ENCODE measurements around the gene SLC39A7.
A peak's percentile ranks its signal among the peaks of the same experiment; 100 is the strongest.

The SLC39A7 gene

GRCh38 chr6:33212857-33213165 is 12.1 kb downstream of the SLC39A7 start:
- no peak for DNase-seq (ENCODE audit: low read depth)
- peak overlapping the region; percentile 42 for H3K4me3 ChIP-seq (ENCODE audit: low read depth, low read length)
- TF ChIP-seq, protein P1, sequence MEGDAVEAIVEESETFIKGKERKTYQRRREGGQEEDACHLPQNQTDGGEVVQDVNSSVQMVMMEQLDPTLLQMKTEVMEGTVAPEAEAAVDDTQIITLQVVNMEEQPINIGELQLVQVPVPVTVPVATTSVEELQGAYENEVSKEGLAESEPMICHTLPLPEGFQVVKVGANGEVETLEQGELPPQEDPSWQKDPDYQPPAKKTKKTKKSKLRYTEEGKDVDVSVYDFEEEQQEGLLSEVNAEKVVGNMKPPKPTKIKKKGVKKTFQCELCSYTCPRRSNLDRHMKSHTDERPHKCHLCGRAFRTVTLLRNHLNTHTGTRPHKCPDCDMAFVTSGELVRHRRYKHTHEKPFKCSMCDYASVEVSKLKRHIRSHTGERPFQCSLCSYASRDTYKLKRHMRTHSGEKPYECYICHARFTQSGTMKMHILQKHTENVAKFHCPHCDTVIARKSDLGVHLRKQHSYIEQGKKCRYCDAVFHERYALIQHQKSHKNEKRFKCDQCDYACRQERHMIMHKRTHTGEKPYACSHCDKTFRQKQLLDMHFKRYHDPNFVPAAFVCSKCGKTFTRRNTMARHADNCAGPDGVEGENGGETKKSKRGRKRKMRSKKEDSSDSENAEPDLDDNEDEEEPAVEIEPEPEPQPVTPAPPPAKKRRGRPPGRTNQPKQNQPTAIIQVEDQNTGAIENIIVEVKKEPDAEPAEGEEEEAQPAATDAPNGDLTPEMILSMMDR (IDR thresholded peaks at IDR 0.05; ENCODE audit: low read depth, low read length): no peak
- TF ChIP-seq MYC (IDR thresholded peaks at IDR 0.05; ENCODE audit: low read depth, low read length): no peak
- TF ChIP-seq, protein P2, sequence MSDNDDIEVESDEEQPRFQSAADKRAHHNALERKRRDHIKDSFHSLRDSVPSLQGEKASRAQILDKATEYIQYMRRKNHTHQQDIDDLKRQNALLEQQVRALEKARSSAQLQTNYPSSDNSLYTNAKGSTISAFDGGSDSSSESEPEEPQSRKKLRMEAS (IDR thresholded peaks at IDR 0.05; ENCODE audit: low read depth, low read length): no peak
- TF ChIP-seq POLR2A (IDR thresholded peaks at IDR 0.05; ENCODE audit: extremely low read depth, insufficient read length): no peak

GRCh38 chr6:33213166-33213988 is 12.7 kb downstream of the SLC39A7 start:
- DNase-seq (ENCODE audit: low read depth): peak; percentile 65
- TF ChIP-seq MYC (IDR thresholded peaks at IDR 0.05; ENCODE audit: low read depth, low read length) (no peak), POLR2A (IDR thresholded peaks at IDR 0.05; ENCODE audit: extremely low read depth, insufficient read length) (no peak)
- TF ChIP-seq, protein P1 (IDR thresholded peaks at IDR 0.05; ENCODE audit: low read depth, low read length): no peak
- TF ChIP-seq, protein P2 (IDR thresholded peaks at IDR 0.05; ENCODE audit: low read depth, low read length): no peak
- H3K4me3 ChIP-seq (ENCODE audit: low read depth, low read length): peak overlapping the region; percentile 42

DNA sequence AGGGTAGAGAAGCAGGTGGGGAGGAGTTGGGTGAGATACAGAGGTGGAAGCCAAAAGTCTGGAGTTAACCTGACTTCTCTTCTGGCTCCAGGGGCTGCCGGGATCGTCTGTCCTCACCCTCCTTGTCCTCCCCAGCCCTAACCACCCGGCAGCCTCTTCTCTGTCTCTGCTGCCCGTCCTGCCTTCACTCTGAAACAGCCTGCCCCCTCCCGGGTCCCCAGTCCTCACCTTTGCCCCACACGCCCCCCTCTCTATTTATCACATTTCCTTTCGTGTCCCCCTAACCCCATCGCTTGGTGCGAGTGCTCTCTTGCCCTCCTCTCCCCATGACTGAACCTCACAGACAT is 13.3 kb downstream of the SLC39A7 start:
- peak overlapping the region; percentile 19 for H3K4me3 ChIP-seq (ENCODE audit: low read depth, low read length)
- peak; percentile 3 for DNase-seq (ENCODE audit: low read depth)
- TF ChIP-seq, protein P1 (IDR thresholded peaks at IDR 0.05; ENCODE audit: low read depth, low read length): no peak
- TF ChIP-seq, protein P2 (IDR thresholded peaks at IDR 0.05; ENCODE audit: low read depth, low read length): no peak
- TF ChIP-seq MYC (IDR thresholded peaks at IDR 0.05; ENCODE audit: low read depth, low read length): no peak

DNA sequence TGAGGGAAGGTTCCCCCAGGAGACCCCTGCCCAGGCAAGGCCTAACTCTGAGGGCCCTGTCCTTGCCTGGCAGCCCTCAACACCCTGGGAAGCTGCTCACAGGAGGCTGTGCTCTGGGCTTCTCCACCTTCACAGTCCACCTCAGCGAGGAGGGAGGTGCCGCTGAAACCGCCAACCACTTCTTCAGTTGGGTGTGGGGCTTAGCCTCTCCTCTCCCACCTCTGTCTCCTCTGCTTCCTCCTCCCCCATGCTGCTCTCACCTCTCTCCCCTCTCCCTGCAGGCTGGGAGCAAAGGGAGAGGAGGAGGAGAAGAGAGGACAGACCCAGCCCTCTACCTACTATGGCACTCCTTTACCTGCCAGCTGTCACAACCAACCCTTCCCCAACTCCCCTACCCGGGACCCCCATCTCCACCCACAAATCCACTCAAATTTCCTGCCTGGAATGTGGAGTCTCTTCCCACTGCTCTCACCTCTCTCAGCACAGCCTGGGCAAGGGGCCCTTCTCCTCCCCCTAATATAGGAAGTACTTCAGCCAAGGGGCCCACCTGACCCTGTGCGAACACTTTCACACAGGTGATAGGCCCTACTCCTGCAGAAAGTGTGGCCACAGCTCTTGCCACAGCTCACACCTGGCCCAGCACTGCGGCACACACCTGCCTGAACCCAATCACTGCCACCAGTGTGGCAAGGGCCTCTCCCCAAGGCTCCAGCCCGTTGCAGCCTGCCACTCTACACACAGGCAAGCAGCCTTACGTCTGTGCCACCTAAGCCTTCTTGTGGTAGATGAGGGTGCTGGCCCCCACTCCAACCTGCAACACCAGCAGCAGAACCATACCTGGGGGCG is 14.8 kb downstream of the SLC39A7 start:
- DNase-seq (ENCODE audit: low read depth): peak; percentile 0
- TF ChIP-seq MYC (IDR thresholded peaks at IDR 0.05; ENCODE audit: low read depth, low read length) (no peak), POLR2A (IDR thresholded peaks at IDR 0.05; ENCODE audit: extremely low read depth, insufficient read length) (no peak)
- TF ChIP-seq, protein P1 (IDR thresholded peaks at IDR 0.05; ENCODE audit: low read depth, low read length): no peak
- TF ChIP-seq, protein P2 (IDR thresholded peaks at IDR 0.05; ENCODE audit: low read depth, low read length): no peak
- no peak overlapping the region for H3K4me3 ChIP-seq (ENCODE audit: low read depth, low read length)

DNA sequence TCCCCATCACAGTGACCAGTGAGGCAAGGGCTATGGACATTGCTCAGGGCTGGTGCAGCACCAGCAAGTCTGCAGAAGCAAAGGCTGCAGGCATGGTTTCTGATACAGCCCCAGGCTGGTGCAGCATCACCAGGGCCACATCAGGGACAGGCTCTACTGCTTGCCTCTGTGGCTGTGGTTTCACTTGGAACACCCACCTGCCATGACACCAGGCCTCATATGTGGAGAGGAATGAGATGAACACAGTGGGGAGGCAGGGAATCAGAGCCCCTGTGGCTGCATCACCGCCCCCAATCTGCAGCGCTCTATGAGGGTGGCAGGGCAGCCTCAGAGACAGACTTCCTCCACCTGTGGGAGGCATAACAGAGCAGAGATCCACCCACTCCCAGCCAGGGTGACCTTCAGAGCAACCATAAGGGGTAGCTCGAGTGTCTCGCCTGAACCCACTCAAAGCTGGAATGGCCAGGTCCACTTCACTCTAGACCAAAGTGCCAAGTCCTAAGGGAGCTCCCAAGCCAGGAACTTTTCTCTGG is 15.5 kb downstream of the SLC39A7 start:
- DNase-seq (ENCODE audit: low read depth): no peak
- TF ChIP-seq, protein P1 (IDR thresholded peaks at IDR 0.05; ENCODE audit: low read depth, low read length): no peak
- TF ChIP-seq, protein P2 (IDR thresholded peaks at IDR 0.05; ENCODE audit: low read depth, low read length): no peak
- TF ChIP-seq POLR2A (IDR thresholded peaks at IDR 0.05; ENCODE audit: extremely low read depth, insufficient read length) (no peak), MYC (IDR thresholded peaks at IDR 0.05; ENCODE audit: low read depth, low read length) (no peak)
- H3K4me3 ChIP-seq (ENCODE audit: low read depth, low read length): no peak overlapping the region

Data from NB4 (cell line).